Right atrium auricular region (tissue), 2 donors: ENCODE results near the gene EIF2AK2. TPM values are rescaled to one million over a fixed set of nuclear protein-coding genes. Genes with fewer than 3 reads are reported as not detected.

Source experiments
- DNase-seq: peaks from one replicate; pipeline ENCODE4 v3.0.0-alpha.2; 2019; ENCODE audit warnings: low spot score
- H3K27ac ChIP-seq, 2 donors: fragments of 200-600 bp; sonication (generic); 1 replicate in 1 of 2; 2 replicates in 1 of 2; pipeline ENCODE4 v1.5.1; 2016 to 2019
- H3K27me3 ChIP-seq, 2 donors: fragments of 200-600 bp; sonication (generic); one replicate each; pipeline versions ENCODE4 v1.5.1 to v1.6.0; 2017 to 2019
- H3K36me3 ChIP-seq: fragments of 200-600 bp; sonication (generic); one replicate; pipeline ENCODE4 v1.5.1; 2016
- H3K4me1 ChIP-seq, 2 donors: fragments of 200-600 bp; sonication (generic); one replicate each; pipeline versions ENCODE4 v1.5.1 to v1.6.0; 2017 to 2019
- H3K4me3 ChIP-seq, 2 donors: fragments of 200-600 bp; sonication (generic); 1 replicate in 1 of 2; 2 replicates in 1 of 2; pipeline ENCODE4 v1.5.1; 2017 to 2019; ENCODE audit warnings: mild to moderate bottlenecking in 1 of 2, moderate library complexity in 1 of 2
- H3K9me3 ChIP-seq, 2 donors: fragments of 200-600 bp; sonication (generic); one replicate each; pipeline ENCODE4 v1.5.1; 2019
- total RNA-seq, 2 donors: library from RNA; depleted of rRNA; stranded (reverse); fragments of >200 nt; gene quantifications; one replicate each; pipeline ENCODE4 v1.1.0, GENCODE V29; 2016
- TF ChIP-seq, protein P1 (sequence below), 2 donors: fragments of 200-600 bp; sonication (generic); IDR thresholded peaks; one replicate each; pipeline ENCODE4 v1.5.1; 2019; ENCODE audit warnings: antibody characterized with exemption in 2 of 2

The EIF2AK2 gene
- total RNA-seq, 2 donors from 2014 or later = 12.5 to 13.4 TPM

DNA sequence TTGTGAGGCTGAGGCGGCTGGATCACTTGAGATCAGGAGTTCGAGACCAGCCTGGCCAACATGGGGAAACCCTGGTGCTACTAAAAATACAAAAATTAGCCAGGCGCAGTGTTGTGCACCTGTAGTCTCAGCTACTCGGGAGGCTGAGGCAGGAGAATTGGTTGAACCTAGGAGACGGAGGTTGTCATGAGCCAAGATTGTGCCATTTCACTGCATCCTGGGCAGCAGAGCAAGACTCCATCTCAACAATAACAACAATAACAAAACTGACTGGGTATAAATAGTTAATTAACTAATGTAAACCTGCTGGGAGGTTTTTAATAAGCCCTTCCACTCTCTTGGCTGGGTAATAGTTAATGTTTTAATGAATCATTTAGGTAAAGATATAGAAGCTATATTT lies 23.9 kb upstream of the EIF2AK2 start:
- no peak overlapping the region for H3K4me3 ChIP-seq
- TF ChIP-seq, protein P1, sequence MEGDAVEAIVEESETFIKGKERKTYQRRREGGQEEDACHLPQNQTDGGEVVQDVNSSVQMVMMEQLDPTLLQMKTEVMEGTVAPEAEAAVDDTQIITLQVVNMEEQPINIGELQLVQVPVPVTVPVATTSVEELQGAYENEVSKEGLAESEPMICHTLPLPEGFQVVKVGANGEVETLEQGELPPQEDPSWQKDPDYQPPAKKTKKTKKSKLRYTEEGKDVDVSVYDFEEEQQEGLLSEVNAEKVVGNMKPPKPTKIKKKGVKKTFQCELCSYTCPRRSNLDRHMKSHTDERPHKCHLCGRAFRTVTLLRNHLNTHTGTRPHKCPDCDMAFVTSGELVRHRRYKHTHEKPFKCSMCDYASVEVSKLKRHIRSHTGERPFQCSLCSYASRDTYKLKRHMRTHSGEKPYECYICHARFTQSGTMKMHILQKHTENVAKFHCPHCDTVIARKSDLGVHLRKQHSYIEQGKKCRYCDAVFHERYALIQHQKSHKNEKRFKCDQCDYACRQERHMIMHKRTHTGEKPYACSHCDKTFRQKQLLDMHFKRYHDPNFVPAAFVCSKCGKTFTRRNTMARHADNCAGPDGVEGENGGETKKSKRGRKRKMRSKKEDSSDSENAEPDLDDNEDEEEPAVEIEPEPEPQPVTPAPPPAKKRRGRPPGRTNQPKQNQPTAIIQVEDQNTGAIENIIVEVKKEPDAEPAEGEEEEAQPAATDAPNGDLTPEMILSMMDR (IDR thresholded peaks at IDR 0.05) = no peak
- no peaks in the 10 kb centered on the region for H3K9me3 ChIP-seq
- DNase-seq = no peak
- H3K27ac ChIP-seq = no peak overlapping the region
- H3K4me1 ChIP-seq = no peaks in the 10 kb centered on the region
- no peaks in the 10 kb centered on the region for H3K36me3 ChIP-seq
- no peaks in the 10 kb centered on the region for H3K27me3 ChIP-seq

DNA sequence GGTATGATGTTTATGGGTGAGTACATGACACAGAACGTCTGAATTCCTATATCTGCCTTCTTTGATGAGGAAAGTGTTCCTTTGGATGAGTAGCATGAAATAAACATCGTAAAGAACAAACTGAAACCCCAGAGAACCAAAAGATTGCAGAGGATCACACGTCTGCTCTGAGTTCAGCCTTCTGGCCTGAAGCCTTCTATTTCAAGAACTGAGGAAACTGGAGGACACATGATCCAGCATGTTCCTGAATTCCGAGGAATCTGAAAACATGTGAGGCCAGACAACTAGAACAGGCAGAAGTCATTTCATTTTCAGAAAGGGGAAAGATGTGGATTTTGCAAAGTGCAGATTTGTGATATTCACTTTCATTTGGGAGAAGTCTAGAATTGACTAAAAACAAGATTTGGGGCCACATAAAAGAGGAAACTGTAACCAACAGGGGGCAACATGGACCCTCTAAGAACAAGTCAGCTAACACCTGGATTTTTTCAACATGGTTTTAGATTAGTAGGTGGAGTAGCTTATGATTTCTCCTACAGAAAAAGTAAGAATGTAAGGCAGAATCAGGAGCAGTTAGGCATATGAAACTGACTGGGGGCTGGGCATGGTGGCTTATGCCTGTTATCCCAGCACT lies 23.3 kb upstream of the EIF2AK2 start:
- TF ChIP-seq, protein P1 (IDR thresholded peaks at IDR 0.05) = no peak
- H3K9me3 ChIP-seq = no peaks in the 10 kb centered on the region
- H3K27me3 ChIP-seq = no peaks in the 10 kb centered on the region
- no peak for DNase-seq
- H3K36me3 ChIP-seq = no peaks in the 10 kb centered on the region
- H3K27ac ChIP-seq = no peak overlapping the region
- H3K4me1 ChIP-seq = no peaks in the 10 kb centered on the region
- H3K4me3 ChIP-seq = no peak overlapping the region

DNA sequence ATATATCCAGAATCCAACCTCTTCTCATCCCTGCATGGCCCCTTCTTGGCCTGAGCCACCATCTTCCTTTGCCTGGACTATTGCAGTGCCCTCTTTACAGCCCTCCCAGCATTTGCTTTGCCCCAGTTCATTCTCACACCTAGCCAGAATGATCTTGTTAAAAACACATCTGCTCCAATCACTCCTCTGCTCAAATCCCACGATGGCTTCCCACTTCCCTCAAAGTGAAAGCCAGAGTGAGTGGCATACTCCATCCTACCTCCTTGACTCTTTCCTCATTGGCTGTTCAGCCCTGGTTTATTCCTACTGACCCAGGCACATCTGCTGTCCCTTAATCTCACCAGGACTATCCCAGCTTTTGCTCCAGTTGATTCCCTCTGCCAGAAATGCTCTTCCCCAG lies 17.0 kb upstream of the EIF2AK2 start:
- DNase-seq = no peak
- no peaks in the 10 kb centered on the region for H3K36me3 ChIP-seq
- H3K27me3 ChIP-seq = no peaks in the 10 kb centered on the region
- H3K9me3 ChIP-seq = no peaks in the 10 kb centered on the region
- no peaks in the 10 kb centered on the region for H3K4me1 ChIP-seq
- TF ChIP-seq, protein P1 (IDR thresholded peaks at IDR 0.05) = no peak
- no peak overlapping the region for H3K27ac ChIP-seq
- H3K4me3 ChIP-seq = no peak overlapping the region

DNA sequence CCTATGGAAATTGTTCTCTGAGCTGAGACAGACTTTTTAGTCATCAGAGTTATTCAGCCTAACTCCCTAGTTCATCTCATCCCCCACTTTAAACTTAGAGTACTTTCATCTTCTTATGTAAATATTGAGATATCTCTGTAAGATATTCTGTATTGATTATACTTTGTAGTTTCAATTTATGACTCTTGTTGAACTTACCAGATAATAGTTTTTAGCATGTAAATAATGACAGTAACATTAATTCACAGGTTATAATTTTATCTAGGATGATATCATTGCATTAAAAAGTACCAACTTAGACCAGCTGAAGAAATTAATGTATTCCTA lies 14.8 kb upstream of the EIF2AK2 start:
- no peaks in the 10 kb centered on the region for H3K27me3 ChIP-seq
- H3K4me1 ChIP-seq = no peaks in the 10 kb centered on the region
- H3K9me3 ChIP-seq = no peaks in the 10 kb centered on the region
- no peak overlapping the region for H3K27ac ChIP-seq
- H3K36me3 ChIP-seq = no peaks in the 10 kb centered on the region
- no peak for DNase-seq
- H3K4me3 ChIP-seq = no peak overlapping the region
- TF ChIP-seq, protein P1 (IDR thresholded peaks at IDR 0.05) = no peak

DNA sequence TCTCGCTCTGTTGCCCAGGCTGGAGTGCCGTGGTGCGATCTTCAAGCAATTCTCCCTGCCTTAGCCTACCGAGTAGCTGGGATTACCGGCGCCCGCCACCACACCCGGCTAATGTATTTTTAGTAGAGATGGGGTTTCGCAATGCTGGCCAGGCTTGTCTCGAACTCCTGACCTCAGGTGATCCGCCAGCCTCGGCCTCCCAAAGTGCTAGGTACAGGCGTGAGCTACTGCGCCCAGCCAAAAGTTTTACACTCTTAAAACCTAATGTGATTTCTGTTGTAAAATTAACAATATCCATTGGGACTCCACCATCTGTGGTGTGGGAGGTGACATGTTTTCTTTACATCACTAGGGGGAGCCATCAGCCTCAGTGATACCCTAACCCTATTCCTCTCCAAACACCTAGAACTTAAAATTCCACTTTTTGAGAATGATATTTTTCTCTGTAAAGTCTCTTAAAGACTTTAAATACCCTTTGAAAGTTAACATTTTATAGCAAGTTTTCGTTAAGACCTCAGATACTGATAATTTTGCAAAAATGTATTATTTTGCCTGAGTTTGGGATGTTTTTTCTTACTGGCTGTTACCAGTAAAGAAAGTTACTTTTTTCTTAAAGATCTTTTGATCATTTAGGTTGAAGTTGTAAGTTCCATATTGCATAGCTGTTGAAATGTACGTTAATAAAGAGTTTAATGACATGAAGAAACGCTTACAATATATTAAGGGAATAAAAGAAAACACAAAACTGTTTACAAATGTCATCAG lies 11.6 kb upstream of the EIF2AK2 start:
- Histone ChIP-seq H3K4me3 (no peak overlapping the region), H3K9me3 (peaks cover 0 to 12% of the 10 kb centered on the region in 2 donors), H3K36me3 (no peaks in the 10 kb centered on the region), H3K4me1 (no peaks in the 10 kb centered on the region), H3K27me3 (no peaks in the 10 kb centered on the region), H3K27ac (no peak overlapping the region)
- TF ChIP-seq, protein P1 (IDR thresholded peaks at IDR 0.05) = peak; percentile 55 to 71
- no peak for DNase-seq
